ENCODE data around the gene TSTD2.

Gene TSTD2

DNA sequence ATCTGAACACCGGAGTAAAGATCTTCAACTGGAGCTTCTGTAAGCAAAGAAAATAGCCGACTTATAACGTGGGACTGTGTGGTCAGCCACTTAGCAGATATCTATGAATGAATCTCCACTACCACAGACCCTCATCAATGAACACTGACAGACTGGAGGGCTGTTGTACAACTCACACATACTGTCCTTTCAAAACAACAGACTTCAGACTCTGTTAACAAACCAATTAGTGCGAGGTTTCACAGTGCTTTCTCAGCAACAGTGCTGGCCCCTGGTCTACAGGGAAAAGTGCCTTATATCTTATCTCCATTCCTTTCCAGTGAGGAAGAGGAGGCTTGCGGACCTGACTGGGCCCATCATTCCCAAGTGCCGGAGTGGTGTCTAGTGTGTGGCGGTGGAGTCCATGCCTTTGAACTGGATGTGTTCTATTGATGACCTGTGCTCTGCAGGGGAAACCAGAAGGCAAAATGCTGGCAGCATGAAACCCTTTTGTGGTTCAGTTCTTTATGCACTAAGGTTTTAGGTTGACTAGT, 33.8 kb downstream of the TSTD2 start:
- Histone ChIP-seq H3K4me3 (ENCODE audit: insufficient read depth in 1 of 2, low read depth in 1 of 2, low read length in 2 of 2) (no peak overlapping the region), H3K4me1 (ENCODE audit: control insufficient read depth, insufficient read depth, low read depth, low read length) (no peaks in the 10 kb centered on the region), H2AK5ac (ENCODE audit: low read length, severe bottlenecking) (no peak overlapping the region), H3K9me3 (ENCODE audit: control insufficient read depth, low read length) (no peaks in the 10 kb centered on the region), H3K27ac (ENCODE audit: low read length, poor library complexity, severe bottlenecking) (no peak overlapping the region), H3K14ac (ENCODE audit: low read length in 2 of 2) (no peak overlapping the region), H3K4me2 (ENCODE audit: low read length, poor library complexity, severe bottlenecking) (no peak overlapping the region), H2AFZ (ENCODE audit: low read depth, low read length) (no peak overlapping the region), H4K8ac (ENCODE audit: low read length) (no peak overlapping the region), H3K4ac (ENCODE audit: low read depth in 1 of 2, low read length in 2 of 2) (no peak overlapping the region), H2BK5ac (ENCODE audit: low read depth, low read length, poor library complexity, severe bottlenecking) (no peak overlapping the region), H3K27me3 (ENCODE audit: control insufficient read depth in 1 of 2, insufficient read depth in 1 of 2, low read length in 2 of 2) (no peaks in the 10 kb centered on the region), H4K91ac (ENCODE audit: low read length) (no peak overlapping the region), H3K18ac (ENCODE audit: low read depth in 1 of 2, low read length in 2 of 2) (no peak overlapping the region), H3K36me3 (ENCODE audit: control insufficient read depth in 1 of 2, insufficient read depth in 2 of 2, low read depth in 1 of 2, low read length in 2 of 2) (peaks cover 26 to 51% of the 10 kb centered on the region in 2 experiments), H2BK15ac (ENCODE audit: low read depth, poor library complexity, severe bottlenecking) (no peak overlapping the region), H2BK120ac (ENCODE audit: low read depth, low read length) (no peak overlapping the region), H3K9ac (ENCODE audit: low read length) (no peak overlapping the region), H2BK12ac (ENCODE audit: low read length in 2 of 2) (no peak overlapping the region), H3K79me1 (replicated peaks; ENCODE audit: low read length, poor library complexity, severe bottlenecking) (no peaks in the 10 kb centered on the region), H3K23ac (ENCODE audit: low read length in 2 of 2) (no peak overlapping the region)
- 70% methylated on average over 7 of the region's 7 CpGs for WGBS
- DNase-seq = no peak

DNA sequence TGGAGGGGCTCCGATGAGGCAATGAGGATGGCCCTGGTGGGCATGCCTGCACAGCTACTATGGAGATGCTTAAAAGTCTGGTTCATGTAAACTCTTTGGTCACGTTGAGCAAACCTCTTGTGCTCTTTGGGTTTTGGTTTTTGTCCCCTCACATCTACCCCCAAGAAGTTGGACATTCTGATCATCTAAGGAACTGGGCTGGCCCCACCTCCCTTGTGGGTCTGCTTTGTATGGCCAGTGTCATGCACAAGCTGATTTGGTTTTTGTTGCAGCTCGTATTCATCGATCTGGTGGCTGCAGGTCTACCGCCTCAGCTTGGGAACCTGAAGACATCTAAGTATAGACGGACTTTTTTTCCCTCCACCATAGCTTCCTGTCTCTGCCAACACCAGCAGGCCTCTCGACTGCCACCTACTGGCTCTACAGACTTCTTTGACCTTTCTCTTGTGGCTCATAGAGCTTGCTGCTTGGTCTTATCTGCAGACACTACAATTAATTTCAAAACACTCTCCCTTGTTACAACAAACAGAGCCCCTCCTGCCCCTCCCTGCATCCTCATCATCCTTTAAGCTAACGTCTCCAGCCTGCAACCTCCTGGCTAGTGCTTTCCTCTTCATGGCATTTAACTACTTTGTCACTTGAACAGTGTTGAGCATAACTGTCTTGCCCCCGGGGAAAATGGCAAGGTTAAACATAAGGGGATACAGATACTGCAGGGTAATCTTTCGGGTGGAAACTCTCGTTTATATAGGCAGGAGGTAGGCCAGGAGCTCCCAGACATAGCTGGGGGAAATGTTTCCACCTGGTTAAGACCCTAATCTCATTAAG, 34.5 kb downstream of the TSTD2 start:
- Histone ChIP-seq H4K91ac (ENCODE audit: low read length) (no peak overlapping the region), H3K4ac (ENCODE audit: low read depth in 1 of 2, low read length in 2 of 2) (no peak overlapping the region), H2BK5ac (ENCODE audit: low read depth, low read length, poor library complexity, severe bottlenecking) (no peak overlapping the region), H2AFZ (ENCODE audit: low read depth, low read length) (no peak overlapping the region), H4K8ac (ENCODE audit: low read length) (no peak overlapping the region), H3K27me3 (ENCODE audit: control insufficient read depth in 1 of 2, insufficient read depth in 1 of 2, low read length in 2 of 2) (peaks cover 0 to 2% of the 10 kb centered on the region in 2 experiments), H3K27ac (ENCODE audit: low read length, poor library complexity, severe bottlenecking) (no peak overlapping the region), H2BK12ac (ENCODE audit: low read length in 2 of 2) (no peak overlapping the region), H3K14ac (ENCODE audit: low read length in 2 of 2) (no peak overlapping the region), H3K23ac (ENCODE audit: low read length in 2 of 2) (no peak overlapping the region), H3K9me3 (ENCODE audit: control insufficient read depth, low read length) (no peaks in the 10 kb centered on the region), H3K4me2 (ENCODE audit: low read length, poor library complexity, severe bottlenecking) (no peak overlapping the region), H2BK120ac (ENCODE audit: low read depth, low read length) (no peak overlapping the region), H3K4me3 (ENCODE audit: insufficient read depth in 1 of 2, low read depth in 1 of 2, low read length in 2 of 2) (no peak overlapping the region), H3K18ac (ENCODE audit: low read depth in 1 of 2, low read length in 2 of 2) (no peak overlapping the region), H3K4me1 (ENCODE audit: control insufficient read depth, insufficient read depth, low read depth, low read length) (no peaks in the 10 kb centered on the region), H3K79me1 (replicated peaks; ENCODE audit: low read length, poor library complexity, severe bottlenecking) (no peaks in the 10 kb centered on the region), H3K36me3 (ENCODE audit: control insufficient read depth in 1 of 2, insufficient read depth in 2 of 2, low read depth in 1 of 2, low read length in 2 of 2) (peaks cover 24 to 45% of the 10 kb centered on the region in 2 experiments), H2BK15ac (ENCODE audit: low read depth, poor library complexity, severe bottlenecking) (no peak overlapping the region), H3K9ac (ENCODE audit: low read length) (no peak overlapping the region), H2AK5ac (ENCODE audit: low read length, severe bottlenecking) (no peak overlapping the region)
- peak; percentile 81 for DNase-seq
- WGBS = 31% methylated on average over 11 of the region's 11 CpGs

DNA sequence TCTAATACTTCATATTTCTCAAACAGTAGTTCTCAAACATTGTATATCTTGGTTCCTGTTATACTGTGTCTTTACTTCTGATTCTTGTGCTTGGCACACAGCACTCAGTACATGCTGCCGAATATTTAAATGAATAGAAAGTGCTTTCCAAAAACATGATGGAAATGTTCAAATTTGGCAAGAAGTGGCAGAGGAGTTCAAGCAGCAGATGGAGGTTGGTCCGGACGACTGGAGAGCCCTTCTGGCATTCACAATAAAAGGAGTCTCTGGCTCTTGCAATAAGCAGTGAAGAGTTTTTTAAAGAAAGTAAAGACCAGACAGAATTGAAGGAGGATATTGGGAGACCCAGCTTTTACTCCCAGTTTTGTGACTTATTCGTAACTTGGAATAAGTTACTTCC, 36.3 kb downstream of the TSTD2 start:
- H3K36me3 ChIP-seq (ENCODE audit: control insufficient read depth in 1 of 2, insufficient read depth in 2 of 2, low read depth in 1 of 2, low read length in 2 of 2) = peaks cover 12 to 27% of the 10 kb centered on the region in 2 experiments
- H3K9ac ChIP-seq (ENCODE audit: low read length) = no peak overlapping the region
- no peak overlapping the region for H2AFZ ChIP-seq (ENCODE audit: low read depth, low read length)
- H3K18ac ChIP-seq (ENCODE audit: low read depth in 1 of 2, low read length in 2 of 2) = no peak overlapping the region
- H3K4me3 ChIP-seq (ENCODE audit: insufficient read depth in 1 of 2, low read depth in 1 of 2, low read length in 2 of 2) = no peak overlapping the region
- H3K14ac ChIP-seq (ENCODE audit: low read length in 2 of 2) = no peak overlapping the region
- H2BK15ac ChIP-seq (ENCODE audit: low read depth, poor library complexity, severe bottlenecking) = no peak overlapping the region
- peaks cover 3 to 4% of the 10 kb centered on the region in 2 experiments for H3K27me3 ChIP-seq (ENCODE audit: control insufficient read depth in 1 of 2, insufficient read depth in 1 of 2, low read length in 2 of 2)
- H2BK120ac ChIP-seq (ENCODE audit: low read depth, low read length) = no peak overlapping the region
- H3K9me3 ChIP-seq (ENCODE audit: control insufficient read depth, low read length) = no peaks in the 10 kb centered on the region
- H3K4ac ChIP-seq (ENCODE audit: low read depth in 1 of 2, low read length in 2 of 2) = no peak overlapping the region
- H4K91ac ChIP-seq (ENCODE audit: low read length) = no peak overlapping the region
- no peak overlapping the region for H3K27ac ChIP-seq (ENCODE audit: low read length, poor library complexity, severe bottlenecking)
- H2BK12ac ChIP-seq (ENCODE audit: low read length in 2 of 2) = no peak overlapping the region
- H3K79me1 ChIP-seq (replicated peaks; ENCODE audit: low read length, poor library complexity, severe bottlenecking) = no peaks in the 10 kb centered on the region
- no peaks in the 10 kb centered on the region for H3K4me1 ChIP-seq (ENCODE audit: control insufficient read depth, insufficient read depth, low read depth, low read length)
- no peak overlapping the region for H2BK5ac ChIP-seq (ENCODE audit: low read depth, low read length, poor library complexity, severe bottlenecking)
- H3K23ac ChIP-seq (ENCODE audit: low read length in 2 of 2) = no peak overlapping the region
- no peak overlapping the region for H4K8ac ChIP-seq (ENCODE audit: low read length)
- 95% methylated on average over 4 of the region's 4 CpGs for WGBS
- no peak overlapping the region for H3K4me2 ChIP-seq (ENCODE audit: low read length, poor library complexity, severe bottlenecking)
- no peak overlapping the region for H2AK5ac ChIP-seq (ENCODE audit: low read length, severe bottlenecking)
- no peak for DNase-seq

DNA sequence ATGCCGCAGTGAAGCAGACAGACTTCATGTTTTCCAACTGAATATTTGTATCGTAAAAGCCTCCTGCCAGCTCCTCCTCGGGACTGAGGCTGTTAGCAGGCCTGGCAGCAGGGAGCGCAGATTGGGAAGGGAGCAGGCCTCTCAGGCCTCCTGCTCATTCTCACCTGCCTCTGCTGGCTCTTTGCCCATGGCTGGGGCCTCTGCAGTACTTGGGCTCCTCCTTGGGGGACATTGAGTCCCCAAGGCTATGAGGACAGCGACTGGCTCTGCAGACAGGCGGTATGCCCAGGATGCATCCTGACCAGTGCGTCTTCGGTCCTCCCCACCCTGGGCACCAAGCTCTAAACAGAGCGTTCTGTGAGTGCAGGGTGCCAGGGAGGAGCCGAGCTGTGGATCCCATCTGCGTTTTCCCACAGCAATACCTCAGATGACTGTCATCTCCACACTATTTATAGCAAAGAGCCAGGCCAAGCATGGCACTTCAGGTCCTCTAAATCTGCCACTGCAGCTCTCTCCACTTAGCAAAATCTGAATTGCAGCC, 38.7 kb downstream of the TSTD2 start:
- Histone ChIP-seq H2BK5ac (ENCODE audit: low read depth, low read length, poor library complexity, severe bottlenecking) (no peak overlapping the region), H3K36me3 (ENCODE audit: control insufficient read depth in 1 of 2, insufficient read depth in 2 of 2, low read depth in 1 of 2, low read length in 2 of 2) (peaks cover 1 to 3% of the 10 kb centered on the region in 2 experiments), H3K18ac (ENCODE audit: low read depth in 1 of 2, low read length in 2 of 2) (no peak overlapping the region), H2BK120ac (ENCODE audit: low read depth, low read length) (no peak overlapping the region), H3K14ac (ENCODE audit: low read length in 2 of 2) (no peak overlapping the region), H3K23ac (ENCODE audit: low read length in 2 of 2) (no peak overlapping the region), H2BK15ac (ENCODE audit: low read depth, poor library complexity, severe bottlenecking) (peak overlapping the region; percentile 9), H3K9ac (ENCODE audit: low read length) (no peak overlapping the region), H3K79me1 (replicated peaks; ENCODE audit: low read length, poor library complexity, severe bottlenecking) (no peaks in the 10 kb centered on the region), H4K8ac (ENCODE audit: low read length) (no peak overlapping the region), H3K4ac (ENCODE audit: low read depth in 1 of 2, low read length in 2 of 2) (no peak overlapping the region), H3K4me2 (ENCODE audit: low read length, poor library complexity, severe bottlenecking) (no peak overlapping the region), H3K4me3 (ENCODE audit: insufficient read depth in 1 of 2, low read depth in 1 of 2, low read length in 2 of 2) (no peak overlapping the region), H3K4me1 (ENCODE audit: control insufficient read depth, insufficient read depth, low read depth, low read length) (no peaks in the 10 kb centered on the region), H2BK12ac (ENCODE audit: low read length in 2 of 2) (no peak overlapping the region), H2AK5ac (ENCODE audit: low read length, severe bottlenecking) (no peak overlapping the region), H2AFZ (ENCODE audit: low read depth, low read length) (no peak overlapping the region), H4K91ac (ENCODE audit: low read length) (no peak overlapping the region), H3K9me3 (ENCODE audit: control insufficient read depth, low read length) (no peaks in the 10 kb centered on the region), H3K27me3 (ENCODE audit: control insufficient read depth in 1 of 2, insufficient read depth in 1 of 2, low read length in 2 of 2) (peaks cover 3 to 4% of the 10 kb centered on the region in 2 experiments), H3K27ac (ENCODE audit: low read length, poor library complexity, severe bottlenecking) (no peak overlapping the region)
- no peak for DNase-seq
- WGBS = 89% methylated on average over 11 of the region's 11 CpGs
